GM21737 (cell line): ENCODE data around the gene MT1B.

ENCODE experiments used
- ATAC-seq: cut with Tn5 transposase; IDR thresholded peaks from one replicate; pipeline ENCODE4 v1.9.1; 2021; ENCODE audit warnings: mild to moderate bottlenecking, moderate library complexity; ENCODE audit not compliant: unreplicated experiment

The MT1B gene

GRCh38 chr16:56636616-56637413 is 14.9 kb upstream of the MT1B start:
- ATAC-seq = no peak

DNA sequence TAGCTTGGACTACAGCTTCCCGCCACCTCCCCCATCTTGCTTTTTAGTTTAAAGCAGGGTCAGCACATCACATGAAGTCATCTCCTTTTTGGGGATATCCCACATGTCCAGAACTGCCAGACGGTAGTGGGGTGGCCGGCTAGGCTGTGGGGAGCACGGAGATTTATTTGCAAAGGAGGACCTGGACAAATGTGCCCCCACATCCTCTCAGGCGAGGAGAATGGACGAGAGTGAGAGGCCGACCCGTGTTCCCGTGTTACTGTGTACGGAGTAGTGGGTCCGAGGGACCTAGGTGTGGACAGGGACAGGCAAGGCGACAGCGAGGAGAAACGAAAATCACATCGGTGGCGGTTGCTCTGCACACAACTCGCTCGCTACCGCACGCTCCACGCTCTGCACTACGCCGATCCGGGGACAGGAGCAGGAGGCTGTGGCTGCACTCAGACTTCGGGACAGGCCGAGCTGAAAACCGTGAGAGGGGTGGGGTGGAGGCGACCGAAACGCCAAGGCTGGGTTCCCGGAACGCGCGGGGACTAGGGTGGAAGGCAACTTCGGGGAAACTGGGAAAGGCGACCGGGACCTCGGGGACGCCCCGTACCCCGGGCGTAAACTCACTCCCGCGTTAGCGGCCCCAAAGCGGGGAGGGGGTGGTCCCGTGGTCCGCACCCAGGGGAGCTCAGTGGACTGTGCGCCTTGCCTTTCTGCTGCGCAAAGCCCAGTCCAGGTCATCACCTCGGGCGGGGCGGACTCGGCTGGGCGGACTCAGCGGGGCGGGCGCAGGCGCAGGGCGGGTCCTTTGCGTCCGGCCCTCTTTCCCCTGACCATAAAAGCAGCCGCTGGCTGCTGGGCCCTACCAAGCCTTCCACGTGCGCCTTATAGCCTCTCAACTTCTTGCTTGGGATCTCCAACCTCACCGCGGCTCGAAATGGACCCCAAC is 13.6 kb upstream of the MT1B start, which contains the start of gene MT1A:
Gene MT1A (plus strand): TSS at position 853 of the 937 bp plus-strand sequence. CDS start 73 bp downstream, at position 926.
- ATAC-seq = no peak

DNA sequence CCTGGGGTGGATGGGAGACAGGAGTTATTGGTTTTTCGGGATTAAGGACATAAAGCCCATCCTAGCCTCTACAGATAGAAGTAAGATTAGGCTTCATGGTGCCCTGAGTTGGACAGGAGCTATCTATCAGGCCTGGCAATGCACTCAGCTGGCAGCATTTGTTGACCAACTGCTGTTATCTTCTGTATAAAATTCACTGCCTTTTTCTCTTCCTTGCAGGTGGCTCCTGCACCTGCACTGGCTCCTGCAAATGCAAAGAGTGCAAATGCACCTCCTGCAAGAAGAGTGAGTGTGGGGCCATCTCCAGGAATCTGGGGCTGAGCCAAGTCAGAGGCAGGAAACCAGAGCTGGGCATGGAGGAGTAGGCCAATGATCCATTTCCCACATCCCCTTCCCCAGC is 12.6 kb upstream of the MT1B start:
- no peak for ATAC-seq

DNA sequence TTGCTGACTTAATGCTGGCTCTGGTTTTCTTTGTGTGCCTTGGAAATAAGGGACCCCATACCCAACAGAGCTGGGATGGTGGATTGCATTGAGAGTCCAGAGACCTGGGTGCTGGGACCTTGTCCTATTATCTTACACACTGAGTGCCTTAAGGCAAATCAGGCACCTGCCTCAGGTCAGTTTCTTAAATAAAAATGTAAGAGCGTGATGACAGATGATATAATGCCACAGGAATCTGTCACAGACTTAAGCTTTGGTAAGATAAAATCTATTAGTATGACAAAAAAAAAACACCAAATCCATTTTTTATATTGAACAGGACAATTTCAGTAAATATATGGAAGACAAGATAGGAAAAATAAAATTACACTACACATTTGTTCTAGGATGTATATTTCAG is 11.6 kb upstream of the MT1B start:
- no peak for ATAC-seq

DNA sequence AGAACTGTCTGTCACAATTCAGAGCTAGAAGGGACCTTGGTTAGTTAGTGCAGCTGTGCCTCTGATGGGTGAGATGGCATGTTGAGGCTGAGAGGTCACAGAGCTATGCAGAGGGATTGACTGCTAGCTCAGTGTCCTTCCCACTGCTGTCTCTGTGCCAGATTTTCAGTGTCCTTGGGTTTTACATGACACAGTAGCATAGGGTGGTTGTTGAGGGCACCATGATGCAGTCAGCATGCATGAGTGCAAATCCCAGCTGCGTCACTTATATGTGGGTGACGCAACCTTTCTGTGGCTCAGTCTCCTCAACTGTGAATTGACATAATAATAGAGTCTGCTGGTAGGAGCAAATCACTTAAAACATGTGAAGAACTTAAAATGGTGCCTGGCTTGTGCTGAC is 10.5 kb upstream of the MT1B start:
- no peak for ATAC-seq

DNA sequence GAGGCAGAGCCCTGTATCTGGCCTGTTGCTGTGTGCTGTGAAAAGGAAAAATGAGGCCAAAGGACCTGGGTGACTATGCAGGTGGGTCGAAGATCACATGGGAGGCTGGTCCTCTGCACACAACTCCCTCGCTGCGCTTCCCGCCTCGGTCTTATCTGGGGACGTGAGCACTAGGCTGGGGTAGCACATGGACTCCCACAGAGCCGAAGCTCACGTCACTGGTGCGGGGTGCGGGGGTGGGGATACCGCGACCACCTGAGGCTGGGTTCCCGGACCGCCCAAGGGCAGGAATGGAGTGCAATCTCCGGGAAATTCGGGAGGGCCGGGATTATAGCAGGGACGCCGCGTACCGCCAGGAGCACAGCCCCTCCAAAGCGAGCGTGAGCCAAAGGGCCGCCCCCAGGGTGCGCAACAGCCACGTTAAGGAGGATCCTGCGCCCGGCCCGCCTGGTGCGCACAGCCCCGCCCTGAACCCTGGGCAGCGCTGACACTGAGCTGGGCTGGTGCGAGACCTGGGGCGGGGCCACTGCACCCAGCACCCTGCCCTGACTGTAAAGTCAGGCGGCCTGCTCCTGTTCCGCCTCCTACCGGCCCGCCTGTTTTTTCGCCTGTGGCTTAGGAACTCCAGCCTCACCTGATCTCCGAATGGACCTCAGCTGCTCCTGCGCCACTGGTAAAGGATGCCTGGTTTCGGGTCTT is 8.5 kb upstream of the MT1B start:
- no peak for ATAC-seq

DNA sequence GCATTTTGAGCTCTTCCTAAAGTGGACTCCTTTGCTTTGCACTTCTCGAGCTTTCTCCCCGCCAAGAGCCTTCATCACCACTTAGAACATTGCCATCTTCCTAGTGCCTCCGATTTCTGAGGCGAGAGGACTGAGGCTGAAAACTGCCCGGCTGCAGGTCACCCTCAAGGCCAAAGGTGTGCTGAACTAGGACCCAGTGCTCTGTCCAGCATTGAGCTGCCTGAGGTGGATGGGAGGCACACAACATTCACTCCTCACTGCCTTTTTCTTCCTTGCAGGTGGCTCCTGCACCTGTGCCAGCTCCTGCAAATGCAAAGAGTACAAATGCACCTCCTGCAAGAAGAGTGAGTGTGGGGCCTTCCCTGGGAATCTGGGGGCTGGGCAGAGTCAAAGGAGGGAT is 7.9 kb upstream of the MT1B start:
- no peak for ATAC-seq

DNA sequence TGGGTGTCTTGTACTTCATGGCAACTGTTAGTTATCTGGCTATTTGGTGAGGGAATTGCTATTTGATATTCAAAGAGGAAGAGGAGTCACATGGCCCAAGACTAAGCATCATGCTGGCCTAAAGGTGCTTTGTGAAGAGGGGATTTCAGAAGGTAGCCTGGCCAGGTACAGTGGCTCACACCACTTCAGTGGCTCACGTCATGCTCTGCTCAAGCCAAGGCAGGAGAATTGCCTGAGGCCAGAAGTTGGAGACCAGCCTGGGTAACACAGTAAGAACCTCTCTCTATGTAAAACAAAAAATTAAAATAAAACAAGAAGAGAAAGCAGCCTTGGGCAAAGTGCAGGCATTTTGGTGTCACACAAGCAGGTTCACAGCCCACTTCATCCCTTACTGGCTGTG is 6.4 kb upstream of the MT1B start:
- no peak for ATAC-seq

DNA sequence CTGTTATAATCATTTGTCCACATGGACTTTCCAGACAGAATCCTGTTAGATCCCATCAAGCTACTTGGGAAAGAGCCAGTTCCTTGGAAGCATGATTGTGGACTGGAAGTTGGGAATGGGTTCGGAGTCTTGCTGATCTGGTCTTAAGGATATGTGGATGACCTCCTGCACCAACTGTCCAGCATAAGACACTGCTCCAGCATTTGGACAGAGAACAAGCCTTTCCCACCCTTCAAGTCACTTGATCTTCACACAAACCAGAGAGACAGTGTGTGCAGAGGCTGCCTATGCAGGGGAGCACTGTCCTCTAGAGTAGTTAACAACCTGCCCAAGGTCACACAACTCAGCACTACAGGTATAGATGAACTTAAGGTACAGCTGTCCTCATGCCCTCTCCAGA is 5.8 kb upstream of the MT1B start:
- no peak for ATAC-seq

DNA sequence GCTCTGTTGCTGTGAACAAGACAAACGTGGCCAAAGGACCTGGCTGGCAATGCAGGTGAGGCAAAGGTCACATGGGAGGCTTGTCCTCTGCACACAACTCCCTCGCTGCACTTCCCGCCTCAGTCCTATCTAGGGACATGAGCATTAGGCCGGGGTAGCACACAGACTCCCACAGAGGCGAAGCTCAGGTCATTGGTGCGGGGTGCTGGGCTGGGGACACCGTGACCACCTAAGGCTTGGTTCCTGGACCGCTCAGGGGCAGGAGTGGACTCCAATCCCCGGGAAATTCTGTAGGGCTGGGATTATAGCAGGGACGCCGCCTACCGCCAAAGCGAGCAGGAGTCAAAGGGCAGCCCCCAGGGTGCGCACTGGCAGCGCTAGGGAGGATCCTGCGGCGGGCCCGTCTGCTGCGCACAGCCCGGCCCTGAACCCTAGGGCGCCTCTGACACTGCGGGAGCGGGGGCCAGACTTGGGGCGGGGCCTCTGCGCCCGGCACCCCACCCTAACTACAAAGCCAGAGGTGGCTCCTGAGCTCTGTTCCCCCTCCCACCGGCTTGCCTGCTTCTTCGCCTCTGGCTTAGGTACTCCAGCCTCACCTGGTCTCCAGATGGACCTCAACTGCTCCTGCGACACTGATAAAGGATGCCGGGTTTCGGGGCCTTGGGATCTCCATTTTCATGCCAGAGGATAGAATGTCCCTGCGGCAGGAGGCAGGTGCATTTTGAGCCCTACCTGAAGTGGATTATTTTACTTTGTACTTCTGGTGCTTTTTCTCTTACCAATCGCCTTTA is 3.9 kb upstream of the MT1B start:
- ATAC-seq = no peak

- ATAC-seq = no peak
These were observed 2.4 kb upstream of the MT1B start for GRCh38 chr16:56649271-56649670.

DNA sequence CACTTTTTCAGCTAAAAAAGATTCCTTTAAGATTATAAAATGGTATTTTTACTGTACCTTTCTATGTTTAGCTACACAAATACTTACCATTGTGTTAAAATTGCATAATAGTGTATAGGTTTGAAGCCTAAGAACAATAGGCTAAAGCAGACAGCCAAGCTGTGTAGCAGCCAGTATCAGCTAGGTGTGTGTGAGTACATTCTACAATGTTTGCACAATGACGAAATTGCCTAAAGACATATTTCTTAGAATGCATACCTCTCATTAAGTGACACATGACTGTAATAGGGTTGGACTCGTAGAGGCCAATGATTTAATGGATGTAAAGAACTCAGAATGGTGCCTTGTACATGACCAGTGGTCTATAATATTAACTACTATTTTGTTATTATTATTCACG is 1.9 kb upstream of the MT1B start:
- no peak for ATAC-seq

- no peak for ATAC-seq
These were observed 914 bp downstream of the MT1B start for GRCh38 chr16:56652600-56652999.

- ATAC-seq = no peak
These were observed 1.5 kb downstream of the MT1B start for GRCh38 chr16:56653218-56653617.

DNA sequence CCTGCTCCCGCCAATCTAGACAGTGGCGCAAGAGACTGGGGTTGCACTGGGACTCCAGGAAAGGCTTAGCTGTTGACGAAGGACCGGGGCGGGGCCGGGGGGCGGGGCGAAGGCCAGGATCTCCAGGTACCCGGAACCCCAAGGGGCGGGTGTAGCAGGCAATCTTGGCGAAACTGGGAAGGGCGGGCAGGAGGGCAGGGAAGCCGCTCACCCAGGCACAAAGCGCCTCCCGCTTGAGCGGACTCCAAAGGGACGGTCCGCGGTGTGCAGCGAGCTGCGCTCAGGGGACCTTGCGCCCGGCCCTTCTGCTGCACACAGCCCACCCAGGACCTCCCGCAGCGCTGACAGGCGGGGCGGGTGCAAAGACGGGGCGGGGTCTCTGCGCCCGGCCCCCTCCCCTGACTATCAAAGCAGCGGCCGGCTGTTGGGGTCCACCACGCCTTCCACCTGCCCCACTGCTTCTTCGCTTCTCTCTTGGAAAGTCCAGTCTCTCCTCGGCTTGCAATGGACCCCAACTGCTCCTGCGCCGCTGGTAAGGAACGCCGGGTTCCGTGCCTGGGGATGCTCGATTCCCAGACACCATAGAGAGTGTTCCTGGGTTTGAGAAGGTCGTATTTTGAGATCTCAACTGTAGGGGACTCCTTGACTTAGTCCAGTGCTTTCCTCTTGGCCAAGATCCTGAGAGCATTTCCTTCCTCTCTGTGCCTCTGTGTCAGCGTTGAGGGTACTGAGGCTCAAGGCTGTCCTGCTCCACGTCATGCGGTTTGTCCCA is 6.1 kb downstream of the MT1B start, which contains the start of gene MT1F:
Gene MT1F (plus strand): TSS at position 405 of the 772 bp plus-strand sequence. CDS start 100 bp downstream, at position 505.
- no peak for ATAC-seq

DNA sequence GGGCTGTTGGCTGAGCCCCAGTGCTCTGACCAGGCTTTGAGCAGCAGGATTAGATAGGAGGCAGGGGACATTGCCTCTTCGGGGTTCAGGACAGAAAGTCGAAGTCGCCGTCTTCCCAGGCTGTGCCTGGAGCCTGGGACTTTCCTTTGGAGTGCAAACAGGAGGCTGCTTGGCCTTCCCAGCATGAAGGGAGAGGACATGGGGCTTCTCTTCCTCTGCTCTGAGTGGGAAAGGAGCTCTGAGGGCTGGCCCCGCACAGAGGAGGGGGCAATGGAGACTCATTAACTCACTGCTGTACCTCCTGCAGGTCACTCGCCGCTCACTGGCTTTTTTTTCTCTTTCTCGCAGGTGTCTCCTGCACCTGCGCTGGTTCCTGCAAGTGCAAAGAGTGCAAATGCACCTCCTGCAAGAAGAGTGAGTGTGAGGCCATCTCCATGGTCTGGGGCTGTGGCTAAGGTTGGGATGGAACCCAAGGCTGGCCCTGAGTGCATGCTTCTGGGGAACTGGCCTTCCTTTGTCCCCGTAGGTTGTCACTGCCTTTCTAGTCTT is 6.7 kb downstream of the MT1B start:
- ATAC-seq = no peak

- no peak for ATAC-seq
These were observed 11.0 kb downstream of the MT1B start for GRCh38 chr16:56662357-56663354.

GRCh38 chr16:56664506-56664905 is 12.8 kb downstream of the MT1B start:
- no peak for ATAC-seq
